Endometrial microvascular endothelial cells (primary cell): ENCODE results near the gene DDTL. TPM values are rescaled to one million over a fixed set of nuclear protein-coding genes. Genes with fewer than 3 reads are reported as not detected.

Experiments
- in situ Hi-C: cut with HindIII; loops from 2 replicates; pipeline ENCODE4 v1.10.0; 2017; ENCODE audit warnings: low sequenced_read_pairs, low pct_unique_long_range_greater_than_20kb; ENCODE audit errors: inconsistent ontology term
- total RNA-seq: library from RNA; depleted of rRNA; stranded (reverse); fragments of >200 nt; gene quantifications from one replicate; pipeline ENCODE4 v1.2.3, GENCODE V29; 2015; ENCODE audit errors: inconsistent ontology term

DDTL gene
- total RNA-seq, 1 donor from 2014 or later: not detected

DNA sequence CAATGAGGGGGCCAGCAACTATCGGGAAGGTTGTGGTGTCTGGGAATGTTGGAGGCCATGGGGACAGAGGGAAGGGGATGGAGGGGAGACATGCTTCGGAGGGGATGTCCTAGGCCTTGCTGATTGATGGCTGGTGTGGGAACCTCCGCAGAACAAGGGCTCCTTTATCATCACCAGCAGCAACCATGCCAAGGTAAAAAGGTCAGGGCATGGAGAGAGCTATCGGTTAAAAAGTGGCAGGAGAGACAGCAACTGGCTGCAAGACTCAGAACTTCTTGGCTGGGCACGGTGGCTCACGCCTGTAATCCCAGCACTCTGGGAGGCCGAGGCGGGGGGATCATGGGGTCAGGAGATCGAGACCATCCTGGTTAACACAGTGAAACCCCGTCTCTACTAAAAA is 35.6 kb downstream of the DDTL start:
- in situ Hi-C loops: no loop called here

GRCh38 chr22:24002851-24003250 is 36.2 kb downstream of the DDTL start:
- in situ Hi-C loops: no loop called here

DNA sequence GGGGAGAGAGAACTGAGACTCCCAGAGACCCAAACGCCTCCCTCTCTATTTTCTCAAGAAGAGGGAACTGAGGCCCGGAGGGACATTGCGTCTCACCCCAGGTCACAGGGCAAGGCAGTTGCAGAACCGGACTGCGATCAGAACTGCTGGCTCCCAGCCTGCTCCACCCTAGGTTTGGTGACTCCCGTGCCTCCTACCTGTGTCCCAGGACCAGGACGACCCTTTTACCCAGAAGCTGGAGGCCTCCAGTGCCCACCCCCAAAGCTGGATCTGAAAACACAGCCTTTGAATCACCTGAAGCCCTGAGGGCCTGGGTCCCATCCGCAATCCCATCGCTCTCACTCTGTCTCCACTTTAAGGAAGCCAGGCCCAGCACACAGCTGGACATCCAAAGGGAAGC is 37.2 kb downstream of the DDTL start:
- in situ Hi-C loops: no loop called here

GRCh38 chr22:24005201-24005600 is 38.5 kb downstream of the DDTL start, which contains the start of gene GSTT4:
TSS of gene GSTT4 (minus strand) at chr22:24005453. CDS start at chr22:24005356, 97 bp downstream.
- in situ Hi-C loops: no loop called here

GRCh38 chr22:24006207-24006913 is 39.7 kb downstream of the DDTL start:
- in situ Hi-C loops: no loop called here

DNA sequence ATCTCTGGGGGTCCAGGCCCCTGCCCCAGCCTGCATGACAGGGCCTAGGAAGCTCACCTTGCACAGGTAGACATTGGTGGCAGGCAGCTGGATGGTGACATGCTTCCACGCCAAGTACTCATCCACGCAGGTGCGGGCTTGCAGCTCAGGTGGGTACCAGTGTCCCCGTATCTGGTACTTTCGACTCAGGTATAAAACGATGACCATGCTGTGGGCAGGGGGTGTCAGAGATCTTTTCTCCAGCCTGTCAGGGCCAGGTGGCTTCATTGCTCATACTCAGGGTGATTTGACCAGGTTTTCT is 40.2 kb downstream of the DDTL start:
- in situ Hi-C loops: no loop called here

- in situ Hi-C loops: no loop called here
Observed at GRCh38 chr22:24007253-24008021, 40.7 kb downstream of the DDTL start.

DNA sequence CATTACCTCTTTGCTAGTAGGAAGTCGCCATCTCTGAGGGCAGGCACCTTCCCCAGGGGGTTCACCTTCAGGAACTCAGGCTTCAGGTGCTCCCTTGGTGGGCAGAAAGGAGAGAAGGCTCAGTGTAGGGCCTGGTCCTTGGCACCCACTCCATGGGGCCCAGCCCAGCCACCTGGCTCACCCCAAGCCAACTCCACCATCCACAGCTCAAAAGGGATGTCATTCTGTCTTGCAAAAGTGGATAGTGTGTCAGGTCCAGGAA is 41.3 kb downstream of the DDTL start:
- in situ Hi-C loops: no loop called here

- in situ Hi-C loops: no loop called here
Observed at GRCh38 chr22:24008381-24009226, 41.9 kb downstream of the DDTL start.

DNA sequence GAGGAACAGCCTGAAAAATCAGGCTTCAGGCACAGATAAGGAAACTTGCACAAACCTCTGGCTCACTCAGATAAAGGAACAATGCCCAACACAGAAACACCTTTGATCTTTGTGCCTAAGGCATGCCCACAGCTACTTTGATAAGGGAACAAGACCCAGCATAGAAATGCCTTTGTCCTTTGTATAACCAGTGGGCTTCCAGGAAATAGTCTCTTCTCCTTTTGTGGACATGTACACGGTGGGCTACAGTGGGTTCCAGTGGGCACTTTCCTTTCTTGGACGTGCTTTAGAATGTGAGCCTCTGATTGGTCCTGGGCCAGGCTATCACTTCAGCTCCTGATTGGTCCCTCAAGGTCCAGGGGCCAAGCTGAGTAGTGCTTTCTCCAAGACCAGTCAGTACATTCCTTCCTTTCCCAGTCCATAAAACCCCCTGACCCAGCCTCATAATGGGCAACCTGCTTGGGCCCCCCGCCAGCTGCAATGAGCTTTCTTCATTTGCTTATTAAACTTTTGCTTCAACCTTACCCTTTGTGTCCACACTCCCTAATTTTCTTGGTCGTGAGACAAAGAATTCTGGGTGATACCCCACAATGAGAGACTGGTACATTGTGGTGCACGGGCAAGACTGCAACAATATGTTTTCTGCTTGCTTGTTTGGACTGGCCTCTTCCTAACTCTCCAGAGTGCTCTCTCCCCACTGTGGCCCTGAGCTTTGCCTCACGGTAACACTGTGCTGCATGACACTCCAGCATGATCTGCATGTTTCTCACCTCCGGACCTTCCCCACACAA is 42.7 kb downstream of the DDTL start:
- in situ Hi-C loops: no loop called here

DNA sequence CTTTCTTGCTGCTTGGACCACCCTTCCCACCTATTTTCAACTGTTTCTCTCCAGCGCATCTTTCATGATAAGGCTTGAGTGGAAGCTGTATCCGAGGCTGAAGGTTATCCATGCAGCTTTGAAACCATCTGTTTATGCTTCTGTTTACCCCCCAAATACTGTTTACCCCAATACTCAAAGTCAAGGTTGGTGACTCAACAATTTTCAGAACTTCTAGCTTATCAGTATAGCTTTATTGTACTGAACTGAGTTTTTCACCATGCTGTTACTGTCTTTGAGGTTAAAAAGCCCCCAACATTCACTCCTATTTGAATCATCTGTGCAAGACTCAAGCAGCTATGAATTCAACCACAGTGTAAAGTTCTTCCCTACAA is 43.3 kb downstream of the DDTL start:
- in situ Hi-C loops: no loop called here

- in situ Hi-C loops: no loop called here
Observed at GRCh38 chr22:24011735-24012068, 45.0 kb downstream of the DDTL start.

- in situ Hi-C loops: no loop called here
Observed at GRCh38 chr22:24016156-24016555, 49.5 kb downstream of the DDTL start.

DNA sequence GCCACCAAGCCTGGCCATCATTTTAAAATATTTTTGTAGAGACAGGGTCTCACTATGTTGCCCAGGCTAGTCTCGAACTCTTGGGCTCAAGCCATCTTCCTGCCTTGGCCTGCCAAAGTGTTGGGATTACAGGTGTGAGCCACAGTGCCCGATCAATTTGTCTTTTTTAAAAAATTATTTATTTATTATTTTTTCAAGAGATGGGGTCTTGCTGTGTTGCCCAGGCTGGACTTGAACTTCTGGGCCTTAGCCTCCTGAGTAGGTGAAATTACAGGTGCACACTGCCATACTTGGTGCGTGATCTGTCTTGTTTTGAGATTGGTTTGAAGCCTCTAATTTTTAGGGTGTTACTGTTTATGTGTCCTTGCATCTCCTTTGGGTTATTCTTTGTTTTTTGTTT is 54.6 kb downstream of the DDTL start:
- in situ Hi-C loops: no loop called here

Other genes with a start within 250 kb of the DDTL start
- gene ZNF70, start 215.8 kb upstream of the DDTL start, total RNA-seq: 1.6 TPM
- gene VPREB3, start 212.5 kb upstream of the DDTL start, total RNA-seq: not detected
- not detected for gene C22orf15, start 203.9 kb upstream of the DDTL start, total RNA-seq
- gene CHCHD10, start 198.9 kb upstream of the DDTL start, total RNA-seq: 9.7 TPM
- gene MMP11, start 194.0 kb upstream of the DDTL start, total RNA-seq: 2.4 TPM
- gene SMARCB1, start 179.9 kb upstream of the DDTL start, total RNA-seq: 141 TPM
- gene DERL3, start 127.9 kb upstream of the DDTL start, total RNA-seq: not detected
- 4.7 TPM for gene SLC2A11, start 109.0 kb upstream of the DDTL start, total RNA-seq
- 414 TPM for gene MIF, start 72.5 kb upstream of the DDTL start, total RNA-seq
- 0.19 TPM for gene GSTT2B, start 5.7 kb upstream of the DDTL start, total RNA-seq
- 98.1 TPM for gene DDT, start 7.6 kb downstream of the DDTL start, total RNA-seq
- gene GSTT2, start 13.2 kb downstream of the DDTL start, total RNA-seq: 0.56 TPM
- gene GSTT4, start 38.6 kb downstream of the DDTL start, total RNA-seq: not detected
- gene CABIN1, start 44.4 kb downstream of the DDTL start, total RNA-seq: 31.4 TPM
- 0.09 TPM for gene SUSD2, start 214.6 kb downstream of the DDTL start, total RNA-seq